HCT116 (cell line): ENCODE results near the gene CFAP77.

Source experiments
- ELF1 ChIP-seq: IDR thresholded peaks from 2 replicates; pipeline ENCODE4 v1.6.1; 2012; ENCODE audit warnings: low read depth, borderline replicate concordance
- EZH2phosphoT487 ChIP-seq: fragments of 200-600 bp; IDR thresholded peaks from 2 replicates; pipeline ENCODE4 v1.6.1; 2018; ENCODE audit warnings: antibody characterized with exemption, borderline replicate concordance
- POLR2A ChIP-seq: IDR thresholded peaks from 2 replicates; pipeline ENCODE4 v1.7.0; 2011; ENCODE audit warnings: borderline replicate concordance; ENCODE audit not compliant: insufficient read depth, insufficient read length; ENCODE audit errors: extremely low read depth
- TF ChIP-seq, protein P1 (sequence below), 3 experiments: fragments of 200-600 bp in 1 of 3; sonication (generic) in 1 of 3; IDR thresholded peaks in 2 of 3; conservative IDR thresholded peaks in 1 of 3; 2 replicates each; pipeline ENCODE4 v1.5.1; 2012 to 2017; ENCODE audit warnings: low read depth in 2 of 3, low read length in 2 of 3, antibody characterized with exemption in 1 of 3, borderline replicate concordance in 1 of 3, control low read depth in 1 of 3, mild to moderate bottlenecking in 1 of 3, mixed read lengths in 1 of 3, mixed run types in 1 of 3, moderate library complexity in 1 of 3; ENCODE audit not compliant: insufficient read depth in 1 of 3

DNA sequence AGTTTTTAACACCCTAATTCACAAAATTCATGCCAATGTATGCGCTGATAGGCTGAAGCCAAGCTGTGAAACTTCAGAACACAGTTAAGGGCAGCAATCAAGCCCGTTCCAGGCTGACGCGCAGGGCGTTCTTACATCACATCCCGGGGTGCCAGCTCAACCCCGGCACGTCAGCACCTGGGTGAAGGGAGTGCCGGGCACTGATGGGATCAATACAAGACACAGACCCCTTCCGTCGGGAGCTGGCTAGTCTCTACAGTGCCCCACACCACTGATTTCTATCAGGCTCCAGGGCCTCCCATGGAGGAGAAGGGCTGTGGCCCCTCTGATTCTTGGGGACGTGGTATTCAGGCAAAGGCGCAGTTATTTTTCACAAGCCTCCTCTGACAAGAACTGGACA lies 184.4 kb downstream of the CFAP77 start:
- TF ChIP-seq, protein P1, sequence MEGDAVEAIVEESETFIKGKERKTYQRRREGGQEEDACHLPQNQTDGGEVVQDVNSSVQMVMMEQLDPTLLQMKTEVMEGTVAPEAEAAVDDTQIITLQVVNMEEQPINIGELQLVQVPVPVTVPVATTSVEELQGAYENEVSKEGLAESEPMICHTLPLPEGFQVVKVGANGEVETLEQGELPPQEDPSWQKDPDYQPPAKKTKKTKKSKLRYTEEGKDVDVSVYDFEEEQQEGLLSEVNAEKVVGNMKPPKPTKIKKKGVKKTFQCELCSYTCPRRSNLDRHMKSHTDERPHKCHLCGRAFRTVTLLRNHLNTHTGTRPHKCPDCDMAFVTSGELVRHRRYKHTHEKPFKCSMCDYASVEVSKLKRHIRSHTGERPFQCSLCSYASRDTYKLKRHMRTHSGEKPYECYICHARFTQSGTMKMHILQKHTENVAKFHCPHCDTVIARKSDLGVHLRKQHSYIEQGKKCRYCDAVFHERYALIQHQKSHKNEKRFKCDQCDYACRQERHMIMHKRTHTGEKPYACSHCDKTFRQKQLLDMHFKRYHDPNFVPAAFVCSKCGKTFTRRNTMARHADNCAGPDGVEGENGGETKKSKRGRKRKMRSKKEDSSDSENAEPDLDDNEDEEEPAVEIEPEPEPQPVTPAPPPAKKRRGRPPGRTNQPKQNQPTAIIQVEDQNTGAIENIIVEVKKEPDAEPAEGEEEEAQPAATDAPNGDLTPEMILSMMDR (IDR thresholded peaks at IDR 0.05 in 2 of 3, conservative IDR thresholded peaks at IDR 0.05 in 1 of 3; ENCODE audit: borderline replicate concordance in 1 of 3, insufficient read depth in 1 of 3, low read depth in 2 of 3, low read length in 2 of 3): no peak
- TF ChIP-seq POLR2A (no peak), ELF1 (no peak), EZH2phosphoT487 (no peak)
